ENCODE data around the gene EIF3D. TPM values are rescaled to one million over a fixed set of nuclear protein-coding genes. Genes with fewer than 3 reads are reported as not detected.

EIF3D gene
- total and polyA plus RNA-seq, 2 donors from 2014 or later, result 129 to 140 TPM

GRCh38 chr22:36569999-36570398 is 41.0 kb upstream of the EIF3D start:
- no peaks in the 10 kb centered on the region for H3K4me1 ChIP-seq (ENCODE audit: control insufficient read depth in 2 of 3, insufficient read depth in 2 of 3, low read depth in 1 of 3, low read length in 3 of 3)
- intact Hi-C loops (cut with DNase I), result no loop called here
- FAIRE-seq (no peak), DNase-seq (peak in 2 of 5 donors; percentile 29 to 32)
- H3K36me3 ChIP-seq (ENCODE audit: control insufficient read depth in 2 of 3, insufficient read depth in 3 of 3, low read length in 3 of 3), result no peaks in the 10 kb centered on the region
- H3K9me3 ChIP-seq (ENCODE audit: control insufficient read depth in 2 of 3, insufficient read depth in 1 of 3, low read length in 3 of 3), result no peaks in the 10 kb centered on the region
- no peak overlapping the region for H3K9ac ChIP-seq (ENCODE audit: low read length in 3 of 3)
- TF ChIP-seq, protein P1, sequence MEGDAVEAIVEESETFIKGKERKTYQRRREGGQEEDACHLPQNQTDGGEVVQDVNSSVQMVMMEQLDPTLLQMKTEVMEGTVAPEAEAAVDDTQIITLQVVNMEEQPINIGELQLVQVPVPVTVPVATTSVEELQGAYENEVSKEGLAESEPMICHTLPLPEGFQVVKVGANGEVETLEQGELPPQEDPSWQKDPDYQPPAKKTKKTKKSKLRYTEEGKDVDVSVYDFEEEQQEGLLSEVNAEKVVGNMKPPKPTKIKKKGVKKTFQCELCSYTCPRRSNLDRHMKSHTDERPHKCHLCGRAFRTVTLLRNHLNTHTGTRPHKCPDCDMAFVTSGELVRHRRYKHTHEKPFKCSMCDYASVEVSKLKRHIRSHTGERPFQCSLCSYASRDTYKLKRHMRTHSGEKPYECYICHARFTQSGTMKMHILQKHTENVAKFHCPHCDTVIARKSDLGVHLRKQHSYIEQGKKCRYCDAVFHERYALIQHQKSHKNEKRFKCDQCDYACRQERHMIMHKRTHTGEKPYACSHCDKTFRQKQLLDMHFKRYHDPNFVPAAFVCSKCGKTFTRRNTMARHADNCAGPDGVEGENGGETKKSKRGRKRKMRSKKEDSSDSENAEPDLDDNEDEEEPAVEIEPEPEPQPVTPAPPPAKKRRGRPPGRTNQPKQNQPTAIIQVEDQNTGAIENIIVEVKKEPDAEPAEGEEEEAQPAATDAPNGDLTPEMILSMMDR (IDR thresholded peaks at IDR 0.05; ENCODE audit: borderline replicate concordance, extremely low read depth, insufficient read depth), result no peak
- no peak overlapping the region for H3K4me3 ChIP-seq (ENCODE audit: low read length in 3 of 3)
- no peak overlapping the region for H3K27ac ChIP-seq (ENCODE audit: low read depth in 2 of 2, low read length in 2 of 2)
- no peaks in the 10 kb centered on the region for H3K27me3 ChIP-seq (ENCODE audit: control insufficient read depth, insufficient read depth, low read length)

DNA sequence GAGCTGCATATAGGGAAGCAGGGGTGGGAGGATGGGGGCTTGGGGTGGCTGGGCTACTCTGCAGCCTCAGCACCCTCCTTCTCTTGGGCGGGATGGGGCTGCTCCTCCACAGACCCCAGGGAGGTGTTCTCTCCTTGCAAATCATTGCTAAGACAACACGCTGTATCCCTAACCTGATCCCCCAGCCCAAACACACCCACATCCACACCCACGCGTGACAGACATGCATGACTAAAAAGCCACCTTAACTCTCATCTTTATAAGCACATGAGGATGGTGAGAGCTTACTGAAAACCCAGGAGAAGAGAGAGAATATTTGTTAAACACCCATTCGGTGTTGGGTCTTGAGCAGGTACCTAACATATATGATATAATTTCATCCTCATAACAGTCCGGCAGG is 39.9 kb upstream of the EIF3D start:
- FAIRE-seq, result no peak
- no peak overlapping the region for H3K27ac ChIP-seq (ENCODE audit: low read depth in 2 of 2, low read length in 2 of 2)
- intact Hi-C loops (cut with DNase I), result no loop called here
- no peaks in the 10 kb centered on the region for H3K9me3 ChIP-seq (ENCODE audit: control insufficient read depth in 2 of 3, insufficient read depth in 1 of 3, low read length in 3 of 3)
- no peak for DNase-seq
- H3K9ac ChIP-seq (ENCODE audit: low read length in 3 of 3), result no peak overlapping the region
- no peak overlapping the region for H3K4me3 ChIP-seq (ENCODE audit: low read length in 3 of 3)
- H3K27me3 ChIP-seq (ENCODE audit: control insufficient read depth, insufficient read depth, low read length), result no peaks in the 10 kb centered on the region
- TF ChIP-seq, protein P1 (IDR thresholded peaks at IDR 0.05; ENCODE audit: borderline replicate concordance, extremely low read depth, insufficient read depth), result no peak
- H3K36me3 ChIP-seq (ENCODE audit: control insufficient read depth in 2 of 3, insufficient read depth in 3 of 3, low read length in 3 of 3), result no peaks in the 10 kb centered on the region
- H3K4me1 ChIP-seq (ENCODE audit: control insufficient read depth in 2 of 3, insufficient read depth in 2 of 3, low read depth in 1 of 3, low read length in 3 of 3), result no peaks in the 10 kb centered on the region

DNA sequence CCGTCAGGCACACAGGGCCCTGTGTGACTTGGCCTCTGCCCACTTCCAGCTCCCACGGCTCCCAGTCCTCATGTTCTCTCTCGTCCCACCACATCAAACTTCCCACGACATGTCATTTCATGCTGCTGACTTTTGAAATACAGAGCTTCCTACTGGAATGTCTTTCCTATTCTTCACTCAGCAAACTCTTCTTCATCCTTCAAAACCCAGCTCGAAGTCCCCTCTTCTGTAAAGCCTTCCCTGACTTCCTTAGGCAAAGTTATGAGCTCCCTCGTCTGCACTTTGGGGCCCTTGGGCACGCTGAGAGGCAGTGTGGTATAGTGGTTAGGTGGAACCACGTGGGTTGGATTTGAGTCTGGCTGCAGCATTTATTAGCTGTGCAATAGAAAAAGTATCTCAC is 37.8 kb upstream of the EIF3D start:
- no peaks in the 10 kb centered on the region for H3K4me1 ChIP-seq (ENCODE audit: control insufficient read depth in 2 of 3, insufficient read depth in 2 of 3, low read depth in 1 of 3, low read length in 3 of 3)
- intact Hi-C loops (cut with DNase I), result no loop called here
- no peaks in the 10 kb centered on the region for H3K27me3 ChIP-seq (ENCODE audit: control insufficient read depth, insufficient read depth, low read length)
- H3K27ac ChIP-seq (ENCODE audit: low read depth in 2 of 2, low read length in 2 of 2), result no peak overlapping the region
- no peaks in the 10 kb centered on the region for H3K9me3 ChIP-seq (ENCODE audit: control insufficient read depth in 2 of 3, insufficient read depth in 1 of 3, low read length in 3 of 3)
- H3K36me3 ChIP-seq (ENCODE audit: control insufficient read depth in 2 of 3, insufficient read depth in 3 of 3, low read length in 3 of 3), result no peaks in the 10 kb centered on the region
- FAIRE-seq, result no peak
- no peak for DNase-seq
- H3K4me3 ChIP-seq (ENCODE audit: low read length in 3 of 3), result no peak overlapping the region
- no peak overlapping the region for H3K9ac ChIP-seq (ENCODE audit: low read length in 3 of 3)
- TF ChIP-seq, protein P1 (IDR thresholded peaks at IDR 0.05; ENCODE audit: borderline replicate concordance, extremely low read depth, insufficient read depth), result no peak

- no peak overlapping the region for H3K27ac ChIP-seq (ENCODE audit: low read depth in 2 of 2, low read length in 2 of 2)
- FAIRE-seq (no peak), DNase-seq (no peak)
- no peak overlapping the region for H3K9ac ChIP-seq (ENCODE audit: low read length in 3 of 3)
- H3K4me3 ChIP-seq (ENCODE audit: low read length in 3 of 3), result no peak overlapping the region
- no peaks in the 10 kb centered on the region for H3K4me1 ChIP-seq (ENCODE audit: control insufficient read depth in 2 of 3, insufficient read depth in 2 of 3, low read depth in 1 of 3, low read length in 3 of 3)
- TF ChIP-seq, protein P1 (IDR thresholded peaks at IDR 0.05; ENCODE audit: borderline replicate concordance, extremely low read depth, insufficient read depth), result no peak
- no peaks in the 10 kb centered on the region for H3K9me3 ChIP-seq (ENCODE audit: control insufficient read depth in 2 of 3, insufficient read depth in 1 of 3, low read length in 3 of 3)
- no peaks in the 10 kb centered on the region for H3K27me3 ChIP-seq (ENCODE audit: control insufficient read depth, insufficient read depth, low read length)
- intact Hi-C loops (cut with DNase I), result no loop called here
- H3K36me3 ChIP-seq (ENCODE audit: control insufficient read depth in 2 of 3, insufficient read depth in 3 of 3, low read length in 3 of 3), result no peaks in the 10 kb centered on the region
These were observed 36.7 kb upstream of the EIF3D start for GRCh38 chr22:36565686-36566085.
